ENCODE measurements around the gene FABP6. TPM values are rescaled to one million over a fixed set of nuclear protein-coding genes. Genes with fewer than 3 reads are reported as not detected.

FABP6 gene
- total RNA-seq, result not detected in 2 replicates

GRCh38 chr5:160229190-160229742, at the start of gene FABP6:
FABP6 (plus strand) TSS chr5:160229506; CDS start chr5:160229558, 52 bp downstream.

Other genes with a start within 250 kb of the FABP6 start
- 45.9 and 51.5 TPM in 2 replicates for gene TTC1, start 220.4 kb upstream of the FABP6 start, total RNA-seq
- gene PWWP2A, start 110.1 kb upstream of the FABP6 start, total RNA-seq, result 16.3 and 23.0 TPM in 2 replicates
- gene CCNJL, start 83.1 kb downstream of the FABP6 start, total RNA-seq, result 0.11 and 0.12 TPM in 2 replicates
- 1.1 and 2.0 TPM in 2 replicates for gene C1QTNF2, start 141.1 kb downstream of the FABP6 start, total RNA-seq
- gene FAM200C, start 170.5 kb downstream of the FABP6 start, total RNA-seq, result 6.0 and 7.6 TPM in 2 replicates
- gene SLU7, start 189.6 kb downstream of the FABP6 start, total RNA-seq, result 62.1 and 106 TPM in 2 replicates
- gene PTTG1, start 192.3 kb downstream of the FABP6 start, total RNA-seq, result 119 and 384 TPM in 2 replicates